K562 (cell line): ENCODE measurements around the gene SHFL. TPM values are rescaled to one million over a fixed set of nuclear protein-coding genes. Genes with fewer than 3 reads are reported as not detected.

Experiments used
- CBFA2T3 ChIP-seq: fragments of 450-650 bp; IDR thresholded peaks from 2 replicates; pipeline ENCODE4 v1.6.1; 2017
- CBX1 ChIP-seq: sonication (generic); IDR thresholded peaks from 2 replicates; pipeline ENCODE4 v1.6.1; 2016; ENCODE audit warnings: antibody characterized with exemption, low read depth, mild to moderate bottlenecking
- CREB1 ChIP-seq, 2 experiments: sonication (generic) in 1 of 2; formaldehyde crosslinking in 1 of 2; IDR thresholded peaks; 2 replicates each; pipeline versions ENCODE4 v1.6.1 to v1.8.0; 2012 to 2022; ENCODE audit warnings: inconsistent platforms in 1 of 2, mild to moderate bottlenecking in 1 of 2, missing genetic modification reagents in 1 of 2, moderate library complexity in 1 of 2
- HSF4 ChIP-seq: fragments of 250-450 bp; sonication (Bioruptor Pico); IDR thresholded peaks from 2 replicates; pipeline ENCODE4 v2.1.2; 2022; ENCODE audit warnings: mild to moderate bottlenecking, moderate library complexity, borderline replicate concordance
- JUNB ChIP-seq: fragments of 450-650 bp; formaldehyde crosslinking; conservative IDR thresholded peaks from 2 replicates; pipeline ENCODE4 v1.4.0; 2020; ENCODE audit warnings: mild to moderate bottlenecking
- MYC ChIP-seq, 2 experiments: fragments of 250-450 bp in 1 of 2; sonication (Bioruptor Pico) in 1 of 2; IDR thresholded peaks; 2 replicates each; pipeline versions ENCODE4 v1.5.1 to v1.6.1; 2012 to 2021; ENCODE audit warnings: low read depth in 2 of 2, borderline replicate concordance in 1 of 2, improper control_type of control experiment in 1 of 2, low read length in 1 of 2, mild to moderate bottlenecking in 1 of 2, moderate library complexity in 1 of 2
- NUFIP1 ChIP-seq: fragments of 450-650 bp; IDR thresholded peaks from 2 replicates; pipeline ENCODE4 v1.6.1; 2018; ENCODE audit not compliant: partially characterized antibody
- POLR3A ChIP-seq: IDR thresholded peaks from 2 replicates; pipeline ENCODE4 v1.6.1; 2011; ENCODE audit warnings: borderline replicate concordance, mild to moderate bottlenecking, moderate library complexity; ENCODE audit not compliant: insufficient read length, insufficient read depth; ENCODE audit errors: extremely low read depth
- SNRNP70 ChIP-seq: fragments of 200-400 bp; formaldehyde crosslinking; optimal IDR thresholded peaks from 2 replicates; pipeline ENCODE3; 2017; ENCODE audit warnings: low read depth, low read length
- TCF7L2 ChIP-seq: fragments of 150-350 bp; IDR thresholded peaks from 2 replicates; pipeline ENCODE4 v1.6.1; 2016; ENCODE audit warnings: low read depth, mild to moderate bottlenecking, low read length, moderate library complexity
- WHSC1 ChIP-seq: IDR thresholded peaks from one replicate; pipeline ENCODE4 v1.6.1; 2012; ENCODE audit warnings: low read length, control low read depth, inconsistent platforms
- XRCC5 ChIP-seq: fragments of 200-400 bp; formaldehyde crosslinking; IDR thresholded peaks from 2 replicates; pipeline ENCODE4 v1.6.1; 2017; ENCODE audit warnings: low read depth, mild to moderate bottlenecking, low read length
- ZC3H11A ChIP-seq: IDR thresholded peaks from 2 replicates; pipeline ENCODE4 v1.6.1; 2012; ENCODE audit warnings: low read depth, low read length, improper control_type of control experiment
- ZNF24 ChIP-seq: fragments of 450-650 bp; IDR thresholded peaks from 2 replicates; pipeline ENCODE4 v1.6.1; 2016
- ZNF766 ChIP-seq: fragments of 200-800 bp; sonication (Bioruptor generic); conservative IDR thresholded peaks from 2 replicates; pipeline ENCODE4 v1.6.1; 2016; ENCODE audit warnings: missing genetic modification characterization, missing compliant biosample characterization
- polyA plus RNA-seq, 8 experiments: library from polyadenylated mRNA; depleted of rRNA in 4 of 8; stranded (reverse) in 5 of 8; unstranded in 3 of 8; fragments of >200 nt; fragmentation: Nextera tagmentation in 2 of 8; fragmentation: Illumina TruSeq in 1 of 8; extraction: Ambion mirVana in 2 of 8; extraction: Trizol in 1 of 8; gene quantifications; 2 replicates each; pipeline versions ENCODE4 v1.2.1 to v1.2.3, GENCODE V29; 2011 to 2014; ENCODE audit warnings: inconsistent platforms in 1 of 8, missing spikeins in 1 of 8
- total RNA-seq, 7 experiments: library from RNA; depleted of rRNA in 6 of 7; stranded (reverse); fragments of >200 nt in 6 of 7; fragmentation: Illumina TruSeq in 2 of 7; extraction: Trizol in 2 of 7; gene quantifications; 2 replicates each; pipeline versions ENCODE4 v1.2.1 to v1.2.3, GENCODE V29; 2011 to 2021; ENCODE audit warnings: low replicate concordance in 1 of 7
- TF ChIP-seq, protein P1 (sequence below), 2 experiments: fragments of 450-650 bp; conservative IDR thresholded peaks; 2 replicates each; pipeline ENCODE4 v1.6.1; 2017; ENCODE audit warnings: mild to moderate bottlenecking in 2 of 2, moderate library complexity in 2 of 2
- TF ChIP-seq, protein P2 (sequence below): fragments of 450-650 bp; formaldehyde crosslinking; conservative IDR thresholded peaks from 2 replicates; pipeline ENCODE4 v1.4.0; 2022; ENCODE audit warnings: mild to moderate bottlenecking, missing genetic modification characterization
- TF ChIP-seq, protein P3 (sequence below): fragments of 450-650 bp; IDR thresholded peaks from 2 replicates; pipeline ENCODE4 v1.6.1; 2017; ENCODE audit warnings: antibody characterized with exemption, mild to moderate bottlenecking
- TF ChIP-seq, protein P4 (sequence below): sonication (generic); formaldehyde crosslinking; IDR thresholded peaks from 2 replicates; pipeline ENCODE4 v1.8.1; 2023; ENCODE audit warnings: mild to moderate bottlenecking, missing genetic modification reagents, moderate library complexity

SHFL gene
- total and polyA plus RNA-seq, 9 of the 15 experiments (the other 6 are each of a cell fraction or from before 2014, with no cell fraction given), result 1.5 to 25.7 (median 13.0) TPM

DNA sequence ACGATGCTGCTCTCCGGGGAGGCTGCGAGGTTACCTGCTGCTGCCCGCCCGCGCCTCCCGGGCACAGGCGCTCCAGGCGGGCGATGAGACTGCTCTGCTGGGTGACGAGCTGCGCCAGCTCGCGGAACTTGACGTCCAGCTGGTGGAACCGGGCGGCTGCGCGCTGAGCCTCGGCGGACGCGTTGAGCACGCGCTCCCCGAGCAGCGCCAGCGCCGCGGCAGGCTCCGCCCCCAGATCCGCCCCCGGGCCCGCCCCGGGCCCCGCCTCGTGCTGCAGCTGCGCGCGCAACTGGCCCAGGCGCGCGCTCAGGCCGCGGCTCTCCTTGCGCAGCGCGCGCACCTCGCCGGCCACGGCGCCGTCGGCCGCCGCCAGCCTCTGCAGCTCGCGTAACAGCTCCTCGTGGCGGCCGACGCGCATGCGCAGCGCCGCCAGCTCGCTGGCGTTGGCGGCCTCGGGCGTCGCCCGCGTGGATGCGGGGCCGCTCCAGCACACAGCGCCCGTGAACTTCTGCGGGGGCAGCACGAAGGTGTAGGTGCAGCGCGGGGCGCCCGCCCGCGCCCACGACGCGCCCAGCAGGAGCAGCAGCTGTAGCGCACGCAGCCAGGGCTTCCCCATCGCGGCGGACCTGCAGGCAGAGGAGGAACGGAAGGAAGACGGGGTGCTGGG lies 10.0 kb downstream of the SHFL start (continued):
- TF ChIP-seq, protein P1, sequence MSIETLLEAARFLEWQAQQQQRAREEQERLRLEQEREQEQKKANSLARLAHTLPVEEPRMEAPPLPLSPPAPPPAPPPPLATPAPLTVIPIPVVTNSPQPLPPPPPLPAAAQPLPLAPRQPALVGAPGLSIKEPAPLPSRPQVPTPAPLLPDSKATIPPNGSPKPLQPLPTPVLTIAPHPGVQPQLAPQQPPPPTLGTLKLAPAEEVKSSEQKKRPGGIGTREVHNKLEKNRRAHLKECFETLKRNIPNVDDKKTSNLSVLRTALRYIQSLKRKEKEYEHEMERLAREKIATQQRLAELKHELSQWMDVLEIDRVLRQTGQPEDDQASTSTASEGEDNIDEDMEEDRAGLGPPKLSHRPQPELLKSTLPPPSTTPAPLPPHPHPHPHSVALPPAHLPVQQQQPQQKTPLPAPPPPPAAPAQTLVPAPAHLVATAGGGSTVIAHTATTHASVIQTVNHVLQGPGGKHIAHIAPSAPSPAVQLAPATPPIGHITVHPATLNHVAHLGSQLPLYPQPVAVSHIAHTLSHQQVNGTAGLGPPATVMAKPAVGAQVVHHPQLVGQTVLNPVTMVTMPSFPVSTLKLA (conservative IDR thresholded peaks at IDR 0.05), result peak in 1 of 2 experiments; percentile 52; a peak in 1 of 4 replicates
- peak; percentile 60; the same call in 1 of the 2 replicates for TF ChIP-seq ZNF766 (CRISPR knock-in tag)
- TF ChIP-seq ZC3H11A, result no peak
- no peak for TF ChIP-seq POLR3A
- 0 out of 2 replicates have a peak, but pooled peaks have one; percentile 9 for TF ChIP-seq CREB1 (IDR thresholded peaks at IDR 0.05)
- TF ChIP-seq CREB1 (CRISPR knock-in tag; IDR thresholded peaks at IDR 0.05), result no peak; the same call in 1 of the 2 replicates
- TF ChIP-seq, protein P2, sequence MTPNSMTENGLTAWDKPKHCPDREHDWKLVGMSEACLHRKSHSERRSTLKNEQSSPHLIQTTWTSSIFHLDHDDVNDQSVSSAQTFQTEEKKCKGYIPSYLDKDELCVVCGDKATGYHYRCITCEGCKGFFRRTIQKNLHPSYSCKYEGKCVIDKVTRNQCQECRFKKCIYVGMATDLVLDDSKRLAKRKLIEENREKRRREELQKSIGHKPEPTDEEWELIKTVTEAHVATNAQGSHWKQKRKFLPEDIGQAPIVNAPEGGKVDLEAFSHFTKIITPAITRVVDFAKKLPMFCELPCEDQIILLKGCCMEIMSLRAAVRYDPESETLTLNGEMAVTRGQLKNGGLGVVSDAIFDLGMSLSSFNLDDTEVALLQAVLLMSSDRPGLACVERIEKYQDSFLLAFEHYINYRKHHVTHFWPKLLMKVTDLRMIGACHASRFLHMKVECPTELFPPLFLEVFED (CRISPR knock-in tag), result no peak
- TF ChIP-seq NUFIP1, result no peak
- no peak for TF ChIP-seq CBX1
- no peak for TF ChIP-seq CBFA2T3
- peak; percentile 94 for TF ChIP-seq MYC (IDR thresholded peaks at IDR 0.05; ENCODE audit: low read depth, low read length)
- no peak for TF ChIP-seq MYC (CRISPR knock-in tag; IDR thresholded peaks at IDR 0.05; ENCODE audit: borderline replicate concordance, low read depth)
- TF ChIP-seq SNRNP70, result no peak
- no peak; the same call in 1 of the 2 replicates for TF ChIP-seq ZNF24
- TF ChIP-seq WHSC1, result no peak
- TF ChIP-seq JUNB (CRISPR knock-in tag), result no peak
- TF ChIP-seq XRCC5, result no peak
- no peak for TF ChIP-seq HSF4
- TF ChIP-seq, protein P3, sequence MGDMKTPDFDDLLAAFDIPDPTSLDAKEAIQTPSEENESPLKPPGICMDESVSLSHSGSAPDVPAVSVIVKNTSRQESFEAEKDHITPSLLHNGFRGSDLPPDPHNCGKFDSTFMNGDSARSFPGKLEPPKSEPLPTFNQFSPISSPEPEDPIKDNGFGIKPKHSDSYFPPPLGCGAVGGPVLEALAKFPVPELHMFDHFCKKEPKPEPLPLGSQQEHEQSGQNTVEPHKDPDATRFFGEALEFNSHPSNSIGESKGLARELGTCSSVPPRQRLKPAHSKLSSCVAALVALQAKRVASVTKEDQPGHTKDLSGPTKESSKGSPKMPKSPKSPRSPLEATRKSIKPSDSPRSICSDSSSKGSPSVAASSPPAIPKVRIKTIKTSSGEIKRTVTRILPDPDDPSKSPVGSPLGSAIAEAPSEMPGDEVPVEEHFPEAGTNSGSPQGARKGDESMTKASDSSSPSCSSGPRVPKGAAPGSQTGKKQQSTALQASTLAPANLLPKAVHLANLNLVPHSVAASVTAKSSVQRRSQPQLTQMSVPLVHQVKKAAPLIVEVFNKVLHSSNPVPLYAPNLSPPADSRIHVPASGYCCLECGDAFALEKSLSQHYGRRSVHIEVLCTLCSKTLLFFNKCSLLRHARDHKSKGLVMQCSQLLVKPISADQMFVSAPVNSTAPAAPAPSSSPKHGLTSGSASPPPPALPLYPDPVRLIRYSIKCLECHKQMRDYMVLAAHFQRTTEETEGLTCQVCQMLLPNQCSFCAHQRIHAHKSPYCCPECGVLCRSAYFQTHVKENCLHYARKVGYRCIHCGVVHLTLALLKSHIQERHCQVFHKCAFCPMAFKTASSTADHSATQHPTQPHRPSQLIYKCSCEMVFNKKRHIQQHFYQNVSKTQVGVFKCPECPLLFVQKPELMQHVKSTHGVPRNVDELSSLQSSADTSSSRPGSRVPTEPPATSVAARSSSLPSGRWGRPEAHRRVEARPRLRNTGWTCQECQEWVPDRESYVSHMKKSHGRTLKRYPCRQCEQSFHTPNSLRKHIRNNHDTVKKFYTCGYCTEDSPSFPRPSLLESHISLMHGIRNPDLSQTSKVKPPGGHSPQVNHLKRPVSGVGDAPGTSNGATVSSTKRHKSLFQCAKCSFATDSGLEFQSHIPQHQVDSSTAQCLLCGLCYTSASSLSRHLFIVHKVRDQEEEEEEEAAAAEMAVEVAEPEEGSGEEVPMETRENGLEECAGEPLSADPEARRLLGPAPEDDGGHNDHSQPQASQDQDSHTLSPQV, result peak; percentile 95
- TF ChIP-seq, protein P4, sequence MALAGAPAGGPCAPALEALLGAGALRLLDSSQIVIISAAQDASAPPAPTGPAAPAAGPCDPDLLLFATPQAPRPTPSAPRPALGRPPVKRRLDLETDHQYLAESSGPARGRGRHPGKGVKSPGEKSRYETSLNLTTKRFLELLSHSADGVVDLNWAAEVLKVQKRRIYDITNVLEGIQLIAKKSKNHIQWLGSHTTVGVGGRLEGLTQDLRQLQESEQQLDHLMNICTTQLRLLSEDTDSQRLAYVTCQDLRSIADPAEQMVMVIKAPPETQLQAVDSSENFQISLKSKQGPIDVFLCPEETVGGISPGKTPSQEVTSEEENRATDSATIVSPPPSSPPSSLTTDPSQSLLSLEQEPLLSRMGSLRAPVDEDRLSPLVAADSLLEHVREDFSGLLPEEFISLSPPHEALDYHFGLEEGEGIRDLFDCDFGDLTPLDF (CRISPR knock-in tag), result 0 out of 2 replicates have a peak, but pooled peaks have one; percentile 35
- no peak for TF ChIP-seq TCF7L2
